ENCODE results near the gene DIP2C.
"Not testable (repeated sequence)": the region's sequence is repeated elsewhere in the genome, so short reads cannot be mapped to it uniquely, and the experiment has no call there.

DIP2C gene

DNA sequence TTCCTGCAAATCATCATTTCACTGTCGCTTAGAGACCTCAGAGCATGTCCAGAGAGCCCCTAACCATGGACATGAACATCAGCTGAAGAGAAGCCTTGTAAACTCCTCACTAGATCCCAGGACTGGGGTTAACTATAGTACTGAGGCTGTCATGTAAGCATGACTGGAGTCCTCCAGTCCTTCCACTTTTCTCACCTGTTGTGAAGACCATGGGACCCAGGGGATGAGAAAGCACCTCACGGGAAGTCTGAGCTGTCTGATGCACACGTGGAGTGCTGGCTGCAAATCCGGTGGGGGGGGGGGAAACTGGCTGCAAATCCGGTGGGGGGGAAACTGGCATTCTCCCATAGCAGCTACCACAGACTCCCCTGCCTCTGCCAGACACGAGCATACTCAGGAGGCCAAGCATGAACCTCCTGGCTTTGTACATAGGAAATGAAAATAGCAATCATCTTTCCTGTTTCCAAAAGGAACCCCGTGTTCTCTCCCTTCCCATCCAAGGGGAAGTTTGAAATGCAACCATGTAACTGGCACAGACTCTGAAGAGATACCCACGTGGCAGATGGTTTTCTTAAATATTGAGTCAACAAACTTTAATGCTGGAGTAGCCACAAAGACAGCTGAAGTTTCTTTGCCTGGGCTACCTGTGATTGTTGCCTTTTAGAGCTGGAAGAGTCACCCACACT, 292.8 kb downstream of the DIP2C start:
- DNase-seq, result no peak

DNA sequence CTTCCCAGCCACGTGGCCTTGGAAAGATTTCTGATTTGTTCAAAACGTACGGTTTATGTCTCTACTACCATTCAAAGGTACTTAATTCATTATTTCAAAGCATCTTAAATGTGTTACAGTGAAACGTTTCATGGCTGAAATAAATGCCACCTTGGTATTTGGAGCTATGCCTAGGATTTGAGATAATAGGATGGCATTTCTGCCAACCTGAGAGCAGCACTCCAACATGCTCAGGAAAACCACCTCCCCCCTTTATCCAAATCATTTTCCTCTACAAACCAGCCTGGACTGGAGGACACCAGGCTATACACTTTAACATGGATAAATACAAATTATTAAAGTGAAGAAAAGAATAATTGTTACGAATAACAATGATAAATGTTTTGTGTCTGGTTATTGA, 293.4 kb downstream of the DIP2C start:
- DNase-seq, result no peak

DNA sequence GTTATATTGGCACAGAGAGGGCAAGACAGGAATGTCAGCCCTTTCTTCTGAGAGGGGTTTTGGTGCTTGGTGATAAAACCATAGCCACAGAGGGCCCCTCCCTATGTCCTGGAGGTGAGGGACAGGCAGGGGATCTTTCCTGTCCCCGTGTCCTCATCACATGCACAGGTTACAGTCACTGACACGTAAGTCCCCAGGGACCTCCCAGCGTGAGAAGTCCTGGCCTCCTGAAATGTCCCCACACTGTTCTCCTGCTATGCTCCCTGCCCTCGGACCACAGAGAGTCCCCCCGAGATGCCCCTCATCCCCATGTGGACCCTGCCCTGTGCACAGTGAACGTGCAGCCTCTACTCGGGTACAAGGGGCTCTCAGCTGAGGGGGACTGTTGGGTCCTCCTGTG, 293.8 kb downstream of the DIP2C start:
- DNase-seq, result no peak

DNA sequence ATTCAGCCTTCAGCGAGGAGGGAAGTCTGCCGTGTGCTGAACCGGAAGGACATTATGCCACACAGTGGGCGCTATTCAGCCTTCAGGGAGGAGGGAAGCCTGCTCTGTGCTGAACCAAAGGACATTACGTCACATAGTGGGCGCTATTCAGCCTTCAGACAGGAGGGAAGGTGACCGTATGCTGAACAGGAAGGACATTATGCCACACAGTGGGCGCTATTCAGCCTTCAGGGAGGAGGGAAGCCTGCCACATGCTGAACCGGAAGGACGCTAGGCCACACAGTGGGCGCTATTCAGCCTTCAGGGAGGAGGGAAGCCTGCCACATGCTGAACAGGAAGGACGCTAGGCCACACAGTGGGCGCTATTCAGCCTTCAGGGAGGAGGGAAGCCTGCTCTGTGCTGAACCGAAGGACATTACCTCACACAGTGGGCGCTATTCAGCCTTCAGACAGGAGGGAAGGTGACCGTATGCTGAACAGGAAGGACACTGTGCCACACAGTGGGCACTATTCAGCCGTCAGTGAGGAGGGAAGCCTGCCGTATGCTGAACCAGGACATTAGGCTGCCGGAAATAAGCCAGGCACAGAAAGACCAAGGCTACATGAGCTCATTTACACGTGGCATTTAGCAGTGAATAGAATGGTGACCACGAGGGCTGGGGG, 294.9 kb downstream of the DIP2C start:
- DNase-seq, result not testable (repeated sequence)

DNA sequence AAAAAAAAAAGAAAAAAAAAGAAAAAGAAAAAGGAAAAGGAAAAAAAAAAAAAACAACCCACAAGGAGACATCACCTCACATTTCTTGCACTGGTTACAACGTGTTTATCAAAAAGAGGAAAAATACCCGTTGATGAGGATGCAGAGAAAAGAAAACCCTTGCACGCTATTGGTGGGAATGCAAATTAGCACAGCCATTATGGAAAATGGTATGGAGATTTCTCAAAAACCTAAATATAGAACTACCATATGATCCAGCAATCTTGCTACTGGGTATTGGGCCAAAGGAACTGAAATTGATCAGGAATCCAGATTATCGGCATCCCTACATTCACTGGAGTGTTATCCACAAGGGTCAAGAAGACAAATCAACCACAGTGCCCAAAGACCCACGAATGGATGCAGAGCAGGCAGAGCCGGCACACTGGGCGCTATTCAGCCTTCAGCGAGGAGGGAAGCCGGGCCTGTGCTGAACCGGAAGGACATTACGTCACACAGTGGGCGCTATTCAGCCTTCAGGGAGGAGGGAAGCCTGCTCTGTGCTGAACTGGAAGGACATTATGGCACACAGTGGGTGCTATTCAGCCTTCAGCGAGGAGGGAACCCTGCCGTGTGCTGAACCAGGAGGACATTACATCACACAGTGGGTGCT, 295.6 kb downstream of the DIP2C start:
- DNase-seq, result no peak

DNA sequence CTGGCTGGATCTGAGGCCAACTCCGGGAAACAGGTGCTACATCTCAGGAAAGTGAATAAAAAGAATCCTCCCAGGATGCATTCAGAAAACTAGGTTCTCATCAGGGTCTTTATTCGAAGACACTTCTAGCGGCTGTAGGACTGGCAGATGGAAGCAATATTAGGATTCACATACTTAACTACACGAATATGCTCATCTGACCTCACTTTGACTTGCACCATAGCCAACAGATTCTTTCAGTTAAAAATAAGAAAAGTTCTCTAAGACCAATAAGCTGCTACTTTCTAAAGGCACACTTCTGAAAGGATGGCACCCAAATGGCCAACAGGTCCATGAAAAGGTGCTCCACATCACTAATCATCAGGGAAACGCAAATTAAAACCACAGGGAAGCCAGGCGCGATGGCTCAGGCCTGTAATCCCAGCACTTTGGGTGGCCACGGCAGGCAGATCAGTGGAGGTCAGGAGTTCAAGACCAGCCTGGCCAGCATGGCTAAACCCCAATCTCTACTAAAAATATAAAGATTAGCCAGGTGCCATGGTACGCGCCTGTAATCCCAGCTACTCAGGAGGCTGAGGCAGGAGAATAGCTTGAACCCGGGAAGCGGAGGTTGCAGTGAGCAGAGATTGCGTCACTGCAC, 296.2 kb downstream of the DIP2C start:
- no peak for DNase-seq

DNA sequence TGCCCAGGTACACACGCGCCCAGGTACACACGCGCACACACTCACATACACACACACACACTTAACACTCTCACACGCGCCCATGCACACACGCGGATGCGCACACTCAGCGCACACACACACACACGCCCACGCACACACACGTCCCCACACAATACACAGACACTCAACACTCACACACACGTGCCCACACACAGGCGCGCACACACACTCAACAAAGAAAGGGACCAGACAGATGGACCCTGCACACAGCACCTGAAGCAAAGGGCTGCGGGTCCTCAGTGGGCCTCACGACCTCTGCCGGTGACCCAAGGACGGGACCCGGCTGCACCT, 296.8 kb downstream of the DIP2C start:
- no peak for DNase-seq

DNA sequence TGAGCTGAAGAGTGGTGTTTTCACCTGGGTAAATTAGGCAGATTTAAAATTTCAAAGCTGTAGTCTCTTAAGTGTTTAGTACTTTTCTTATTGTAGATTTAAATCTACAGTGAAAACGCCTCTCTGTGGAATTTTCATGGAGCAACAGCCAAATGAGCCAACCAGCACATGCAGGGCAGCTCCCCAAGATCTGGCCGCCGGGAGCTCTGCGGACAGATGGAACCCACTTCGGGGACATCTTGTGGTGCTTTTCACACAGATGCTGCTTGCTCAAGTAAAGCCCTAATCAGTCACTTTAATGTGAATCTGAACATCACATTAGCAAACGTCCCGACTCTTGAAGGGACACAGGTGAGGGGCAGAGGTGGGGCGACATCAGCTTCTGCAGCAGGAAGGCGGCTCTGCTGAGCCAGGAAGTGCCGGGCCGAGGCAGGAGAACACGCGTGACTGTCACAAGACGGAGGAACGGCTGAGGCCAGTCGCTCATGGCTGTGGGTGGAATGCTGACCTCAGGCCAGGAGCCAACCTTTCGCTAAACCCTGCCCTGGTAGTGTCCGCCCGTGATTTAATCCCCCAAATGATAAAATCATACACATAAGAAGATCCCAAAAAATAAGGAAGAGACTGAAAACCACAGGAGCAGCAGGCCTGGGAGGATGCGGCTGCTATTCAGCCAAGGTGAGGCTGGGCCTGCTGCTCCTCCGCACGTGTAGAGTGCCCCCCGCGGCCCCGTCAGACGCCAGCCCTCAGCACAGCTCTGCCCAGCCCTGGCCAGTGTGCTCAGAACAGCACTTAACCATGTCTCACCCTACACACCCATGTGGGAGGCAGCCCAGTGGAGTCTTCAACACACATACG, 297.4 kb downstream of the DIP2C start:
- no peak for DNase-seq

DNA sequence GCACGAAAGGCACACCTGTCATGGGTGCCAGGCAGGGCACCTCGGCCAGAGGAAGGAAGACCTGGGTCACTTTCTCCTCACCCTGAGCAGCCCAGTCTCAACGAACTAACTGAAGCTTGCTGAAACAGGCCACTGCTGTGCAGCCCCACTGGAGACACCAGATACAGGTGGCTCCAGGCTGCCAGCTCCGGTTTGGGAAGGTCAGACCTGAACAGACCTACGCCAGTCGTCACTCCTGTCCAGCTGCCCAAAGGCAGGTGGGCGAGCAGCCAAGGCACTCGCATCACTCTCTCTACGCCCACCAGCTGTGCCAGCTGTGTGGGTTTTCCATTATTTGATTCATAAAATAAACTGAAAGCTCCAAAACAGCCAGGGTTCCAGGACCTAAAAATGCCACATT, 298.2 kb downstream of the DIP2C start:
- no peak for DNase-seq

DNA sequence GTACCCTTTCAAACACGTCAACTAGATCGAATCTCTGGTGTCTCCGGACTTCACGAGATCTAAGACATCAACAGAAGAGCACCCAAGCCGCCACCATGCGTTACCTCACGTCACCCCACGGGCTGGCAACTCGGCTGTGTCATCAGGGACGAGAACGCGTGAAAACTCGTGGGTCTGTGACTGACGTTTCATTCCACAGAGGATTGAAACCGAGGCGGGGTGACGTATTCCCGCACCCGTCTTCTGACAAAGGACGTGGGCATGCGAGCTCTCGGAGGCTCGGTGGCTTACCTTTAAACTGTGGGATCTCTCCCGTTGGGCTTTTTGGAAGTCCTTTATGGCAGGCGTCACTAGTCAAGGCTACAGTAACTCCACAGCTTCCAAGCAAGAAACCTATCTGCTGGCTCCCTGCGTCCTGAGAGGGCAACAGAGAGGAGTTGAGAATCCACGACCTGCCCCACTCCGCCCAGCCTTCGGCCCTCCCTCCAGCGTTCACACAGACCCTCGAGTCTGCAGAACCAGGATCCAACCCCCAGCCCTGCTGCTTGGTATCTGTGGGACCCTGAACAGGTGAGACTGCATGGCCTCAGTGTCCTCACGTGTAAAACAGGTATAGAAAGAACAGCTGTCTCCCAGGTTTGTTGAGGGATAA, 298.9 kb downstream of the DIP2C start:
- DNase-seq, result no peak

DNA sequence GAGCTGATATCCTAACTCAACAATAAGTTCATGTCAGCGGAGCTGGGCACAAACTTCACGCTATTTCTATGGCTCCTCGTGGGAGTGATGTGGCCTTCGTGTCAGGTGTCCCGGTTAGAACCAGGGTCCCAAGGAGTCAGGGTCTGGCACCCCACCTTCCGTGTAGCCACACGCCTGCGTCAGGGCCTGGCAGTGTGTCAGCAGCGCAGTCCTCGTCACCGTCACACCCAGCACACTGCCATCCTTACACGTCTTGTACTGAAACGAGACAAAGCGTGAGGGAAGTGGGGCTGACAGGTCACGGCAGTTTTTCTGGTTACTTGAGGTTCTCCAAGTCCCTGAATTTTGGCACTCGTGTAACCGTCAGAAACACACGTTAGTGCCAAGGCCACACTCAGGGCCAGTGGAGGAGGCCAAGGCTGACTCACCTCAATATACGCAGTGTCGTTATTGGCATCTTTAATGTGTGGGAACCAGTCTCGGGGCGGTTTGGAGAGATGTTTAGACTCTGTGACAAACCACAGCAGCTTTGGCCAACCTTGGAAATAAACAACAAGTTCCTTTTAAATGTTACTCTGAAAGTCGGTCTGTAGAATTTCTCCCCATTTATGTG, 299.5 kb downstream of the DIP2C start:
- no peak for DNase-seq

DNA sequence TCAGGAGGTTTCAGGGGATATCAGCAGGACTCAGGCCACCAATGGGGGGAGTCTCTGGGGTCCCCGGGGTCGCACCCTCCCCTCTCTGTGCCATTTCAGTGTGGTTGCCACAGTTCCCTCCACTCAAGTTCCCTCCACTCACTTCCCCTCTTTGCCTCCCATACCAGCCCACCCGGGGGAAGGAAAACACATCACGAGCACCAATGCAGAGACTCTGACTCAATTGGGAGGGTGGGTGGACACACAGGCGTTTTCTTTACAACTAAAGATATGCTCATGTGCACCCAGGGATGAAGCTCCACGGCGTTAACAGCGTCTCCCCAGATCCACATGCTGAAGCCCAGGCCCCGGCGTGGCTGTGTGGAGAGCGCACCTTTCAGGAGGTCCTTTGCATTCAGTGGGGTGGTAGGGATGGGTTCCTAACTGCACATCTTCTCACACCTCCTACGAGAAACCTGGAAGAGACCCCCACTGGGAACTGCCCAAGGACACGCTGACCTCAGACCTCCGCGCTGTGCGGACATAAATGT, 300.1 kb downstream of the DIP2C start:
- DNase-seq, result no peak

DNA sequence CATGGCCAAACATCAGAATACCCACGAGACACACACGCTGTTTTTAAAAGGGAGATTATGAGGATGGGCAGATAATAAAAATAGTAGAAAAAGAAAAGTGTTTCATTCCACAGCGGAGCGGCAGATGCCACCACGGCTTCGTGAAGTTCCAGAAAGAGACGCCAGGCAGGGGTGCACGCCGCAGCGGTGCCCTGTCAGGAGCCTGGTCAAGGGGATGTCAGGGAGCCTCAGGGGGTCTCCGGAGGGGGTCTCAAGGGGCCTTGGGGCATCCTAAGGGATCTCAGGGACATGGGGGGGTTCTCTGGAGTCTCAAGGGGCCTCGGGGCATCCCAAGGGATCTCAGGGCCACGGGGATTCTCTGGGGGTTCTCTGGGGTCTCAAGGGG, 300.8 kb downstream of the DIP2C start:
- DNase-seq, result no peak

DNA sequence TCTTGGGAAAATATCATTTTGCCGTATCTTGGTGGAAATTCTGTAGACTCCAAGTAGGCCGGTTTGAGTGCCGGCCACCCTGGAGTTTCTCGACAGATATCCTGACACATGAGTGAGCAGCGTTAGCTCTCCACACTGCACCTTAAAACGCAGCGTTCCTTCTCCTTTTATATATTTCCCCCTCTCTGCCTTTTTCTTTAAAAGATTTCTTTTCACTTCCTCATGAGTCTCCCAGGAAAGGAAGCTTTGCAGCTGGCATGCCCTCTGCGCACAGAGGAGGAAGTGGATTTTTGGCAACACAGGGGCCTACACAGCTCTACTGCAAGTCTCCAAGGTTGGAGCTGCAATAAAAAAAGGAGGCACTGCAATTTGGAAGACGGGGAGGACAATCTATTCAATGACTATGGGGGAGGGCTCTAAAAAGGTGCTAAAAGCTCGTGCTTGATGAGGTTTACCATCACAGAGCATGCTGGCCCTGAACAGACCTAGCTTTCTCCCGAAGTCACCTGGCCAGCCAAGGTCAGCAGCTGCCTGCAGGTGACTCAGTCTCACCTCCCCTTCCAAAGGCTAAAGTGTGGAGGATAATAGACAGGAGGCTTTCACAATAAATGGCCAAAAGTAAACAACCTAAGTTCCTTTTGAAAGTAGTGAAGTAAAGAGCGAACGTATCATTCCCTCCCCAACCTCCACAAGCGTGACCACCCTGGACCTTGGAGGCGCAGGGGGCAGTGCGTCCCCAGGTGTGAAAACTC, 301.4 kb downstream of the DIP2C start:
- DNase-seq, result no peak

DNA sequence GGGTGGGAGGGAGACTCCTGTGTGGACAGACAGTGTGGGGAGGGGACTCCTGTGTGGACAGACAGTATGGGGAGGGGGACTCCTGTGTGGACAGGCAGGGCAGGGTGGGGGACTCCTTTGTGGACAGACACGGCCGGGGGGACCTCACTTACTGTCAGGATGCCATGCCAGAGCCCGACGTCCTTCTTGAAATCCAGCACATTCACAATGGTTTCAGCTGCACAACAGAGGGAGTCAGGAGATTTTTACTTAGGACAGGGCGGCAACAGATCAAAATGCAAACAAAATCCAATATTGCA, 301.9 kb downstream of the DIP2C start:
- no peak for DNase-seq

DNA sequence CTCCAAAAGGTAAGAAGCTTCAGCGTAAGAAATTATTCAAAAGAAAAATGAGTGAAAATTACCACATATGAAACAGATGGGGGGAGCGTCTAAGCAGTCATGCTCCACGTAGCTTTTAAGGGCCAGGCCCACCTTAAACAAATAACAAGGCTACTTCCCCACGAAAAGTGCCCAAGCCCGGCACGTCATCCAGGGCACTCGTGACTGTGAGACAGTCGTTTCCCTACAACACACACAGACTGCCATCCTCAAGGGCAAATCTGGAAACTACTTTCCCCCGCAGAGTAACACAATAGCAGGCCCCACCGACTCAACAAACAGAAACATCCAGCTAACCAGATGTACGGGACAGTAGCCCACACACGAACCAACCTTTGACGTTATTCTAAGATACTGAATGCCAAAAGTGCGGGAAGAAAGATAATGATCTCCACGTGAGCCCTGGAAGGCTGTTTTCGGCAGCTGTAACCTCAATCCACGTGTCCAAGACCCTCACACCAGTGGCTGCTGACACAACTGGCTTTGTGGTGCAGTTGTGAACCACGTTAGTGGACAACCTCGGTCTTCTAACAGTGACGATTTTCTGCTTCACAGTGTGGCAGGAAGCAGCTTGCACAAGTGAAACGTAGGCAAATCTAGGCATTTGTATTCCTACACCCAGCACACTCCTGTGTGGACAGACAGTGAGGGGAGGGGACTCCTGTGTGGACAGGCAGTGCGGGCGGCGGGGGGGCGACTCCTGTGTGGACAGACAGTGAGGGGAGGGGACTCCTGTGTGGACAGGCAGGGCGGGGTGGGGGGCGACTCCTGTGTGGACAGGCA, 302.5 kb downstream of the DIP2C start:
- no peak for DNase-seq

DNA sequence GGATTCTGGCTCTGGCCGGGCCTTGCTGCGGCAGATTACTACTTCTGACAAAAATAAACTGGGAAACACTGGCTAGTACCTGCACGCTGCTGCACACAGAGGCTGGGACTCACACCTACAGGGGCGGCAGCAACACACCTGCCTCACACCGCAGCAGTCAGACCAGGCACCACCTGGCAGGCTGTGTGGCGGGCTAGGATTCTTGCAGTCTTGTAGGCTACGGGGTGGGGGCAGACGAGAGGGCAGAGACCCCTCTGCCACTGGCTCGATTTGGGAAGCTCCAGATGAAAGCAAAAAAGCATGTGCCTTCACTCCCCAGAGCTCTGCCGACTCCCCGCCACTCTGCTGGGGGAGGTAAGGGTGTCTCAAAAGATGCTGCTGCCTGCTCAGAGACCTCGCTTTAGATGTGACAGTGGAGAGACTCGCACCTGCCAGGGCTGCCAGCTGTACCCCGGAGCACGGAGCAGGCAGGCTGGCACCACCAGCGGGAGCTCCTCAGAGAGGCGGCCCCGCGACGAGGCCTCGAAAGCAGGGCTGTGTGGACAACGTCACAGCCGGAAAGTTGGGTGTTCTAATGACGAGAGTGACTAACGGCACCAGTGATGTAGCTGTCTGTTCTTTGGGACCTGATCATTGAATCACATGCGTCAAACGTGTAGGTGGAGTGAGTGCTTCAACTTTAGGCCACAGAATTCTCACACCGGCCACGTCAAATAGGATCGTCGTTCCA, 303.7 kb downstream of the DIP2C start:
- DNase-seq, result no peak

DNA sequence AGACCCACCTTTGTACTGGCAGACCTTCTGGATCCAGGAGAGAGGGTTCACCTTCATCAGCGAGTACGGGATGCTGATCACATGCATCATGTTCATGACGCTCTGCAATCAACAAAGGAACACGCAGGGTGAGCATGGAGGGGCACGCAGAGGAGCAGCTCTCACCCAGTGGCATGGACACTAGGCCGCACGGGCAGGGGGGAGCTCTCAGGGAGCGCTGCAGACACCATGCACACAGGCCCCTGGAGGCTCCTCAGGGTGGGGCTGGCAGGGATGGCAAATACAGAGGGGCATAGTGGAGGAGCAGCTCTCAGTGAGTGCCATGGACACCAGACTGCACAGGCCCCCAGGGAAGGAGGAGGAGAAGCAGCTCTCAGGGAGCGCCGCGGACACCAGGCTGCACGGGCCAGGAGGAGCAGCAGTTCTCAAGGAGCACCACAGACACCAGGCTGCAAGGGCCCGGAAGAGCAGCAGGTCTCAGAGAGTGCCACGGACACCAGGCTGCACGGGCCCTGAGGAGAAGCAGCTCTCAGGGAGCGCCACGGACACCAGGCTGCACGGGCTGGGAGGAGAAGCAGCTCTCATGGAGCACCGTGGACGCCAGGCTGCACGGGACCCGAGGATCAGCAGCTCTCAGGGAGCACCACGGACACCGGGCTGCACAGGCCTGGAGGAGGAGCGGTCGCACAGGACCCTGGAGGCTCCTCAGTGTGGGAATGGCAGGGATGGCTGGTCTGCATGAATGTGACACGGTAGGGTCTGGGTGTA, 304.7 kb downstream of the DIP2C start:
- no peak for DNase-seq

DNA sequence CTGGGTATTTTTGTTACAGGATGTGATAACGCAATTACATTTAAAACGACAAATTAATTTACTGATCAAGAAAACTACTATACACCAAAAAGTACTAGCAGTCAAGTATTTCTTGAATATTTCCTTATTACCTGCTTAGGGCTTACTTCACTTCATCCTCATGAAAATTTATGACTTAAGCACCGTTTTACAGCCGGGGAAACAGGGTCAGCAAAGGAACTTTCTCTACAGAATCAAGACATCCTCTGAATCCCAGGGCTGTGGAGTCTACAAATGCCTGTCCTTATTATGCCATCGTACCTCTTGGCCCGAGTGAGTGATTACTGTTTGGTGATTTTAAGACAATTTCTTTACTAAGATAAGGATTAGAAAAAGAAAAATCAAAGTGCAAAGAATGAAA, 305.9 kb downstream of the DIP2C start:
- no peak for DNase-seq

Measured in T-helper 1 cell (primary cell).